C4-2B (cell line): Measurements from ENCODE around the gene RFC4.
"Not testable (repeated sequence)": the region's sequence is repeated elsewhere in the genome, so short reads cannot be mapped to it uniquely, and the experiment has no call there.

Experiments
- H3K27ac ChIP-seq: fragments of 450-650 bp; 2 replicates; pipeline ENCODE4 v1.5.1; 2017
- CTCF ChIP-seq: fragments of 450-650 bp; conservative IDR thresholded peaks from 2 replicates; pipeline ENCODE4 v1.5.1; 2017; ENCODE audit warnings: mild to moderate bottlenecking
- ZFX ChIP-seq: fragments of 450-650 bp; IDR thresholded peaks from 2 replicates; pipeline ENCODE4 v1.6.1; 2017

Gene RFC4

GRCh38 chr3:186814100-186814499 lies 7.8 kb upstream of the RFC4 start:
- TF ChIP-seq CTCF (no peak), ZFX (no peak)
- H3K27ac ChIP-seq, result no peak overlapping the region

GRCh38 chr3:186811313-186811712 lies 5.0 kb upstream of the RFC4 start:
- H3K27ac ChIP-seq, result not testable (repeated sequence)

GRCh38 chr3:186810336-186810996 lies 4.2 kb upstream of the RFC4 start:
- TF ChIP-seq ZFX (no peak), CTCF (no peak)
- no peak overlapping the region for H3K27ac ChIP-seq

- H3K27ac ChIP-seq, result peak overlapping the region; percentile 92
- no peak for TF ChIP-seq ZFX
- TF ChIP-seq CTCF, result no peak
These were observed 949 bp upstream of the RFC4 start for GRCh38 chr3:186807231-186807630.

- not testable (repeated sequence) for H3K27ac ChIP-seq
These were observed 2.8 kb downstream of the RFC4 start for GRCh38 chr3:186803447-186803846.

- no peak overlapping the region for H3K27ac ChIP-seq
- TF ChIP-seq ZFX (no peak), CTCF (no peak)
These were observed 3.6 kb downstream of the RFC4 start for GRCh38 chr3:186802701-186803100.

GRCh38 chr3:186800285-186800684 lies 6.0 kb downstream of the RFC4 start:
- no peak overlapping the region for H3K27ac ChIP-seq
- TF ChIP-seq CTCF (no peak), ZFX (no peak)

GRCh38 chr3:186798239-186798874 lies 7.9 kb downstream of the RFC4 start:
- no peak overlapping the region for H3K27ac ChIP-seq
- TF ChIP-seq CTCF, result no peak
- no peak for TF ChIP-seq ZFX
